Measurements from ENCODE around the gene NUP93.

DNA sequence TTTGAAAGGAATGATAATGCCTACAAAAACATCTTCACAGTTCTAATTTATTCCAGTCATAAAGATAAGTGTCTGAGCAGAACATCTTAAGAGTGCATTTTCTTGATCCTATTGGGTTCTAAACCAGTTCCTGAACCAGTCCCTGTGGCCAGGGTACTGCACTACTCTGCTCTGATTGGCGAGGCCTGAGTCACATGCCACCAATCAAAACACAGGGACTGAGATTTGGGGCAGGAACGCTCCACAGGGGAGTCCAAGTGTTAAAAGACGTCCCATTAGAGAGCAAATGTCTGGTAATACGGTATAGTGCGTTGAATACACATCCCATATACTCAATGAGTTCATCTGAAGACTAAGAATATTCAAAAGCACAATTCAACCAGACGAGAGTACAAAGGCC lies 3.0 kb upstream of the NUP93 start:
- TF ChIP-seq, protein P1, sequence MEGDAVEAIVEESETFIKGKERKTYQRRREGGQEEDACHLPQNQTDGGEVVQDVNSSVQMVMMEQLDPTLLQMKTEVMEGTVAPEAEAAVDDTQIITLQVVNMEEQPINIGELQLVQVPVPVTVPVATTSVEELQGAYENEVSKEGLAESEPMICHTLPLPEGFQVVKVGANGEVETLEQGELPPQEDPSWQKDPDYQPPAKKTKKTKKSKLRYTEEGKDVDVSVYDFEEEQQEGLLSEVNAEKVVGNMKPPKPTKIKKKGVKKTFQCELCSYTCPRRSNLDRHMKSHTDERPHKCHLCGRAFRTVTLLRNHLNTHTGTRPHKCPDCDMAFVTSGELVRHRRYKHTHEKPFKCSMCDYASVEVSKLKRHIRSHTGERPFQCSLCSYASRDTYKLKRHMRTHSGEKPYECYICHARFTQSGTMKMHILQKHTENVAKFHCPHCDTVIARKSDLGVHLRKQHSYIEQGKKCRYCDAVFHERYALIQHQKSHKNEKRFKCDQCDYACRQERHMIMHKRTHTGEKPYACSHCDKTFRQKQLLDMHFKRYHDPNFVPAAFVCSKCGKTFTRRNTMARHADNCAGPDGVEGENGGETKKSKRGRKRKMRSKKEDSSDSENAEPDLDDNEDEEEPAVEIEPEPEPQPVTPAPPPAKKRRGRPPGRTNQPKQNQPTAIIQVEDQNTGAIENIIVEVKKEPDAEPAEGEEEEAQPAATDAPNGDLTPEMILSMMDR (IDR thresholded peaks at IDR 0.05 in 4 of 5, conservative IDR thresholded peaks at IDR 0.05 in 1 of 5) = no peak
- no peak for TF ChIP-seq POLR2A (IDR thresholded peaks at IDR 0.05)
